Stimulated activated CD8-positive, alpha-beta memory T cell treated with anti-CD3 and anti-CD28 coated beads, Interleukin-4, amount 100 ng/mL, for 4 hours (primary cell): Measurements from ENCODE around the gene MYBBP1A.
"Not testable (repeated sequence)": the region's sequence is repeated elsewhere in the genome, so short reads cannot be mapped to it uniquely, and the experiment has no call there.

Source experiments
- DNase-seq, 2 donors: peaks; one replicate each; pipeline ENCODE4 v3.0.0-alpha.2; 2020; ENCODE audit warnings: low read depth in 2 of 2, low spot score in 1 of 2

Gene MYBBP1A

GRCh38 chr17:4588898-4589625, 33.9 kb upstream of the MYBBP1A start:
- no peak for DNase-seq

GRCh38 chr17:4588391-4588790, 33.2 kb upstream of the MYBBP1A start:
- no peak for DNase-seq

- no peak for DNase-seq
Measured at GRCh38 chr17:4587803-4588202, 32.6 kb upstream of the MYBBP1A start.

- no peak for DNase-seq
Measured at GRCh38 chr17:4587195-4587594, 32.0 kb upstream of the MYBBP1A start.

- DNase-seq: no peak
Measured at GRCh38 chr17:4586043-4586442, 30.9 kb upstream of the MYBBP1A start.

- DNase-seq: no peak
Measured at GRCh38 chr17:4585638-4585994, 30.4 kb upstream of the MYBBP1A start.

GRCh38 chr17:4584917-4585637, 29.9 kb upstream of the MYBBP1A start:
- no peak for DNase-seq

- DNase-seq: no peak
Measured at GRCh38 chr17:4584101-4584916, 29.1 kb upstream of the MYBBP1A start, which contains the start of gene SMTNL2. Gene SMTNL2 (plus strand): TSS chr17:4584529. CDS start chr17:4584606, 77 bp downstream.

GRCh38 chr17:4583782-4584100, 28.6 kb upstream of the MYBBP1A start:
- DNase-seq: no peak

GRCh38 chr17:4583206-4583605, 28.0 kb upstream of the MYBBP1A start:
- no peak for DNase-seq

- no peak for DNase-seq
Measured at GRCh38 chr17:4582691-4583090, 27.5 kb upstream of the MYBBP1A start.

GRCh38 chr17:4582101-4582501, 26.9 kb upstream of the MYBBP1A start:
- no peak for DNase-seq

- DNase-seq: no peak
Measured at GRCh38 chr17:4580291-4580690, 25.1 kb upstream of the MYBBP1A start.

- no peak for DNase-seq
Measured at GRCh38 chr17:4579678-4580077, 24.5 kb upstream of the MYBBP1A start.

GRCh38 chr17:4578349-4578748, 23.2 kb upstream of the MYBBP1A start:
- DNase-seq: not testable (repeated sequence)

GRCh38 chr17:4577386-4577993, 22.3 kb upstream of the MYBBP1A start:
- DNase-seq: no peak

GRCh38 chr17:4576729-4577322, 21.6 kb upstream of the MYBBP1A start:
- no peak for DNase-seq

GRCh38 chr17:4576161-4576558, 21.0 kb upstream of the MYBBP1A start:
- no peak for DNase-seq

GRCh38 chr17:4574448-4575045, 19.4 kb upstream of the MYBBP1A start:
- no peak for DNase-seq

GRCh38 chr17:4573669-4574068, 18.5 kb upstream of the MYBBP1A start:
- DNase-seq: peak; percentile 20 to 44

- no peak for DNase-seq
Measured at GRCh38 chr17:4573115-4573514, 17.9 kb upstream of the MYBBP1A start.
